Measurements from ENCODE around the gene CDCP1.
"Not testable (repeated sequence)": the region's sequence is repeated elsewhere in the genome, so short reads cannot be mapped to it uniquely, and the experiment has no call there.

Gene CDCP1

DNA sequence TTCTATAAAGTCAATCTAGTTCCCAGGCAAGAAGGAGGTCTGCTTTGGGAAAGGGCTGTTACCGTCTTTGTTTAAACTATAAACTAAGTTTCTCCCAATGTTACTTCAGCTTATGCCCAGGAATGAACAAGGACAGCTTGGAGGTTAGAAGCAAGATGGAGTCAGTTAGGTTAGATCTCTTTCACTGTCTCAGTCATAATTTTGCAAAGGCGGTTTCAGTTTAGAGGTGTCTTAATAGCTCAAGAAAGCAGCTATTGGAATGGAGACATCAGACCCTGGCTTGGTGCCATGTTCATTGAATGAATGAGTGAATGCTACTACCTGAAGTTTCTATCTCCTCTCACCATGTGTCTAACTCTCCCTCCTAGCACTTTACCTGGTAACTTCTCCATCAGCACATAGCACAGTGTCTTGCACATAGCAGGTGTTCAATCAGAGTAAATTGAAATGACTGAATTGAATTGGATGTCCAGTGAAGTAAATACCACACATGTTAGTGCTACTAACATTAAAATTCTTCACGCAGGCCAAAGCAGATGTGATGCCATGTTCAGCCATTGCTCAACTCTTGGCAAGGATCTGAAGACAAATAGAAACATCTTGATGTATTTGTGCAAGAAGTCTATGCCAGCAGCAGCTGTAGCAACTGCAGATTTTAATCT is 91.9 kb downstream of the CDCP1 start:
- no peak for DNase-seq

GRCh38 chr3:45053805-45054195 is 92.4 kb downstream of the CDCP1 start:
- not testable (repeated sequence) for DNase-seq

DNA sequence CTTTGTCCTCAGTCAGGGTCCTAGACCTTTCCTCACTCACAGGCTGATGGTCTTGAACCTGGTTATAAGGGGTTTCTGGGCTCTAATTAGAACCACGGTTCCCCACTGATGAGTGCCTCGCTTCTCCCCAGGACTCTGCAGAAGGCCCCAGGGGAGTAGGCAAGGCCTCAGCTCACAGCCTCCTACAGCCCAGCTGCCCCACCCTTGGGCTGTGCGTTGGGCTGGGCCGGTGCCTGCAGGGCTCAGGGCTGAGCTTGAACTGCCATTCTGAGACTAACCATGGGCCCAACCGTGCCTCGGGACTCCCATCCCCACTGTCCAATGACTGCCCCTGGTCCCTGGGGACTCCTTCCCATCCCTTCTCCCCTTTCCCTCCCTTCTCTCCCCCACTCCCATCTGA is 94.5 kb downstream of the CDCP1 start:
- no peak for DNase-seq

GRCh38 chr3:45049807-45050206 is 96.4 kb downstream of the CDCP1 start:
- no peak for DNase-seq

DNA sequence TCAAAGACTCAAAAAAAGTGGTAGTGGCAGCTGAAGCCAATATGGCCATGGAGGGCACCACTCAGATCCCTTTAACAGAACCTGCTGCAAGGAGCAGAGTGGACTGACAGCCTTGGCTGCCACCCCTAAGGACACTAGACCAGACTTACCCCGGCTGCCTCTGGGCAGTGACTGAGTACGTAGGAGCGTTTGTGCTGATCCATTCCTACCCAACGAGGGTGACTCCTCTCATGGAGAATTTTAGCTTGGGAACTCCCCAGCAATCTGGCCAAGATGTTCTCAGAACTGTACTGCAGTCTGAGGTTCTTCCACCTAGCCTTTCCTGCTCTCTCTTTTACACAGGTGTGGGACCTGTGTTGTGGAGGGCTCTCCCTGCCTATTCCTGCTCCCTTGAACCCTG is 97.9 kb downstream of the CDCP1 start:
- no peak for DNase-seq

DNA sequence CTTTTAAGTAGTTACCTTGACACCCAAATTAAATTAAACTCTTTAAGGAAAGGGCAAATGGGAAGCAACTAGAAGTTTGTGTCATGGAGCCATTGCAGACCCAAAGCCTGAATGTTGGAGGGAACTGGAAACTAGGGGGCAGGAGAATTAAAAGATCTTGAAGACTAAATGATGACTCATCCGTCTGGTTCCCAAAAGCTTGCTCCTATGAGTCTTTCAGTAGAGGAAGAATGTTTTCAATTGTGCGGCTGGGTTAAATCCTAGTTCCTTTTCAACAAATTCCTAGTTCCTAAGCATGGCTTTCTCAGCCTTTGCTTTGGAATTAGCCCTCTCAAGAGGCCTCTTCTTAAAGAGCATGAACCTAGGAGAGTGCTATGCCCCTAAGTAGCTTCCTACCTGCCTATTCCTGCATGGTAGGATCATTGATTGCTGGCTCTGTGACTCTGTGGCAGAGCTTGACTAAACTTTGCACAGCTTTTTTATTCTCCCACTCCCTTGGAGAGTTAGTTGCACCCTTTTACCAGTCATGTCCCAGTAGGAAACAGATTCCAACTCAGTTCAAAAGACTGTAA is 102.4 kb downstream of the CDCP1 start:
- no peak for DNase-seq

DNA sequence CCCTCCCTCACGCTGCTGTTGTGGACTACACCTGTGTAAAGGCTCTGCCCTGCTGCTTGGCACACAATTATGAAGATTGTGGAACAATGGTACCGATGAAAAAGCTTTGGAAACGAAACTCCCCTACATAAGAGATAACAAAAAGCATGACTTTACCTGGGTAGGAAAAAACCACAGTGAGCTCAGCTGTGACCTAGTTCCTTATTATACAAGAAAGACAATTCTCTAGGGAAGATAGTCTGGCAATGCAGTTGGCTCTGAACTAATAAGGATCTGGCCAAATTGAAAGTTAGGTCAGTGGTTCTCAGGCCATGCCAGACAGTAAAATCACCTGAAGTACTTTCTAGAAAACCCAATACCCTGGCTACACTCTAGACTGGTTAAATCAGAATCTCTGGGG is 104.0 kb downstream of the CDCP1 start:
- no peak for DNase-seq

DNA sequence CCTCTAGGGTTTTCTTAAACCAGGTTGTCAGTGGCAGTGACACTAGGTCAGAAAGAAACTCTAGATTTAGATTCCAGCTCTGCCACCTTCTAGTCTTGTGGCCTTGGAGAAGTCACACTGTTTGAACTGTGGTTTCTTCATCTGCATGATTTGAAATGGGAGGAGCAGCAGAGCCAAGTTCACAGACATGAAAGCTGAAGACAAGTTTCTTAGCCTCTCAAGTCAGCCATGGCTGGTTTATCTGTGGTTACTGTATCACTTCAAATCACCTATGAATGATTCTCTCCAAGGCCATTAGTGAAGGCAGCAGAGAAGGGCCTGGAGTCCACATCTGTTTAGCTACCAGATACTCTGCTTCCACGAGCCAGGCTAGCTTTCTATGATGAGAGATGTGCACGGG is 104.5 kb downstream of the CDCP1 start:
- no peak for DNase-seq

DNA sequence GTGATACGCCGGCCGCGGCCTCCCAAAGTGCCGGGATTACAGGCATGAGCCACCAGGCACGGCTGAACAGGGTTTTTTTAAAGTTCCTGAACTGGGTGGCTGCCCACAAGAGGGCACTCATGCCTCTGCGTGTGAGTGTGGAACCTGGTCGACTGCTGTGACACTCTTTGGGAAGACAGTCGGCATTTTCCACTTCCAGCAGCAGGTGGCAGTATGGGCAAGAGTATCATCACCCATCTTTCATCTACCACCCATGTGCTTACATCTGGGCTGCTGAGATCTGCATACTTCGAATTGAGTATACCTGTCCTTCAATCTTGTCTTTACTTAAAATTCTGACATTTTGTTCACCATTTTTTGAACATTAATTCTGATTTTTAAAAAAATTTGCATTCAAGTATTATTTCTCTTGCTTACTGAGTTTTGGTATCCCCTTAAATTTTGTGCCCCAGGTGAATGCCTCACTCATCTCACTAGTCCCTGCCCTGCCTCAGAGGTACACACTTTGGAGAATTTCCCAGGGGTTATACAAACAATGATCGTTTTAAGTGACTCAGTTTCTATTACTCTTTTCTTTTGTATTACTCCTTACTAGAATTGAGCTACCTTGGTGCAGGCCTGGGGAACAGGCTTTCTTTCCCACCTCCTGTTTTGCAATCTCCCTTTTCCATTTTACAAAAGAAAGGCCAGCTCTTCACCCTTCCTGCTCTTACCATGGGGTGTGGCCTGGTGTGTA is 108.3 kb downstream of the CDCP1 start:
- DNase-seq: peak; percentile 91

GRCh38 chr3:45035441-45036301 is 110.5 kb downstream of the CDCP1 start:
- no peak for DNase-seq

- DNase-seq: no peak
Measured at GRCh38 chr3:45034612-45035252, 111.4 kb downstream of the CDCP1 start.

DNA sequence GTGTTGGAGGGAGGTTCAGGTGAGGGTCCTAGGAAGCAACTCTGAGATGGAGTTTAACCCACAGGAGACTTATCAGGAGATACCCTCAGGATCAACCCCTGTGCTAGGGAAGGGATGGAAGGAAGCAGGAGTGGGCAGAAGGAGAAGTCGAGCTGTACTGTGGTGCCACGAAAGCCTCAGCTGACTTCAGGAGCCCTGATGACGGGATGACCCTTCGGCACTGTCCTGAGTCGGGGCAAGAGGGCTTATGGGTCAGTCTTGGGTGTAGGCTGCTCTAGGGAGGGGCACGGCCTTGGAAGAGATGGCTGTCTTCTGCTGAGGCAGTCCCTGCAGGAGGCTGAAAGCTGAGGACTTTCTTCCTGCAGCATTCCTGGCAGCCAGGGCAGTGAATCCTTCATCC is 112.4 kb downstream of the CDCP1 start:
- no peak for DNase-seq

Data from activated CD8-positive, alpha-beta memory T cell treated with anti-CD3 and anti-CD28 coated beads, Interleukin-2, amount 50 U/mL, for 4 hours (primary cell).